ENCODE results near the gene ZNF23.

Gene ZNF23

DNA sequence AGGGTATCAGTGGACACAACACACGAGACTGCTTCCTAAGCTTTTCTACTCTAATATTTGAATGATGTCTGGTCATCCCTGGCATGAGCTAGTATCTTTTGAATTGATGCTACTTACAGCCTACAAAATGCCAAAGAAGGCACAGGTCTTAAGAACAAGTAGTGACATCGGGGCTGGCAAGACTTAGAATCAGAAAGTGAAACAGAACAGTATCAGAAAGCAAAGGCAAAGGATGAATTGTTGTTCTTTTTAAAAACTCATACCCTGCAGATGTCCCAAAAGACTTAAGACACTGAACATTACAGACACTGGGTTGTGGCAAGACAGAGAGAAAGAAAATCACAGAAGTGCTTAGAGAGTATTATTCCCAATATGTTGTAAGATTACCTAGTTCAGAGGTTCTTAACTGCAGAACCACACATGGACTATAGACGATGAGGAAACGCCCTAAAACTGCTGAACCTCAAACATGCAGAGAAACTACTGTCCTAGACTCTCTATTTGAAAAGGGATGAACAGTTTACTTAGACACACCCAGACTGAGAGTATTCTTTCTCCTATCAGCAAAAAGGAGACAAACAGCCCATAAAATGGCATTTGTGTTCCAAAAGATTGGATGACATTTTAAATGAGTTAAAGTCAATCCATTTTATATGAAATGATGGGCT is 14.5 kb upstream of the ZNF23 start:
- ChIA-PET POLR2A (no interaction called here), CTCF (interaction anchor here (0.9 to 1.8 kb wide), 3 partner anchors 8 to 23 kb away, joined by 3 to 4 read pairs (median 3); no protein-coding TSS in a partner anchor)
- no peak for DNase-seq (ENCODE audit: low read depth, low spot score)
- no peak overlapping the region for H3K4me3 ChIP-seq (ENCODE audit: low read depth, low read length)
- TF ChIP-seq, protein P1, sequence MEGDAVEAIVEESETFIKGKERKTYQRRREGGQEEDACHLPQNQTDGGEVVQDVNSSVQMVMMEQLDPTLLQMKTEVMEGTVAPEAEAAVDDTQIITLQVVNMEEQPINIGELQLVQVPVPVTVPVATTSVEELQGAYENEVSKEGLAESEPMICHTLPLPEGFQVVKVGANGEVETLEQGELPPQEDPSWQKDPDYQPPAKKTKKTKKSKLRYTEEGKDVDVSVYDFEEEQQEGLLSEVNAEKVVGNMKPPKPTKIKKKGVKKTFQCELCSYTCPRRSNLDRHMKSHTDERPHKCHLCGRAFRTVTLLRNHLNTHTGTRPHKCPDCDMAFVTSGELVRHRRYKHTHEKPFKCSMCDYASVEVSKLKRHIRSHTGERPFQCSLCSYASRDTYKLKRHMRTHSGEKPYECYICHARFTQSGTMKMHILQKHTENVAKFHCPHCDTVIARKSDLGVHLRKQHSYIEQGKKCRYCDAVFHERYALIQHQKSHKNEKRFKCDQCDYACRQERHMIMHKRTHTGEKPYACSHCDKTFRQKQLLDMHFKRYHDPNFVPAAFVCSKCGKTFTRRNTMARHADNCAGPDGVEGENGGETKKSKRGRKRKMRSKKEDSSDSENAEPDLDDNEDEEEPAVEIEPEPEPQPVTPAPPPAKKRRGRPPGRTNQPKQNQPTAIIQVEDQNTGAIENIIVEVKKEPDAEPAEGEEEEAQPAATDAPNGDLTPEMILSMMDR (IDR thresholded peaks at IDR 0.05; ENCODE audit: insufficient read depth, low read length, missing control alignments): no peak

- peak; percentile 79 for DNase-seq (ENCODE audit: low read depth, low spot score)
- POLR2A ChIA-PET: interaction anchor here (1.5 to 2.3 kb wide), 3 partner anchors 9 to 15 kb away, joined by 6 to 11 read pairs (median 10); partner anchors contain the start of gene ZNF23
- CTCF ChIA-PET: interaction anchor here (0.7 to 5.0 kb wide), 8 partner anchors 12 to 64 kb away, joined by 3 to 20 read pairs (median 6); partner anchors contain the start of gene ZNF23
Measured at GRCh38 chr16:71474864-71475263, 12.8 kb upstream of the ZNF23 start.

GRCh38 chr16:71473891-71474290 is 11.8 kb upstream of the ZNF23 start:
- no peak for DNase-seq (ENCODE audit: low read depth, low spot score)
- TF ChIP-seq, protein P1 (IDR thresholded peaks at IDR 0.05; ENCODE audit: insufficient read depth, low read length, missing control alignments): no peak
- no peak overlapping the region for H3K4me3 ChIP-seq (ENCODE audit: low read depth, low read length)
- CTCF ChIA-PET: interaction anchor here (0.9 to 5.0 kb wide), 5 partner anchors 11 to 61 kb away, joined by 3 to 20 read pairs (median 7); partner anchors contain the start of gene ZNF23
- POLR2A ChIA-PET: interaction anchor here (1.5 to 2.3 kb wide), 3 partner anchors 10 to 14 kb away, joined by 6 to 11 read pairs (median 10); partner anchors contain the start of gene ZNF23

More at GRCh38 chr16:71474864-71475263, 12.8 kb upstream of the ZNF23 start:
- TF ChIP-seq, protein P1 (IDR thresholded peaks at IDR 0.05; ENCODE audit: insufficient read depth, low read length, missing control alignments): no peak
- no peak overlapping the region for H3K4me3 ChIP-seq (ENCODE audit: low read depth, low read length)

DNA sequence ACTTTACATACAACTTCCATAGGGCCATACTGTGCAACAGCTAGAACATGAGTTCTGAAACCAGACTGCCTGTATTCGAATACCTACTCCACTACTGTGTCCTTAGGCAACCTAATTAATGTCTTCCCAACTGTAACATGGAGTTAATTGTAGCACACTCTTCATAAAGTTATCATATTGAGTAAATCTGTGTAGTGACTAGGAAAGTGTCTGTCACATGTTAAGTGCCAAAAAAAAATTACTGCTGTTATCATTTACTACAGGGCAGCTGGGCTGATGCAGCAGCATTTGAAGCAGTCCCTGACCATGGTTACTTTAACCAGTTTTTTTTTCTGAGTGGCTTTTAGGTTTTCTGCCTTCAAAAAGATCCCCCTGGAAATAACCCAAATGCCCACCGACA is 10.9 kb upstream of the ZNF23 start:
- POLR2A ChIA-PET: interaction anchor here (1.2 kb wide), 1 partner anchor 11 kb away, joined by 4 read pairs; no protein-coding TSS in a partner anchor
- CTCF ChIA-PET: interaction anchor here (5.0 kb wide), 1 partner anchor 10 kb away, joined by 20 read pairs; the partner anchor contains the start of gene ZNF23
- no peak overlapping the region for H3K4me3 ChIP-seq (ENCODE audit: low read depth, low read length)
- no peak for DNase-seq (ENCODE audit: low read depth, low spot score)
- TF ChIP-seq, protein P1 (IDR thresholded peaks at IDR 0.05; ENCODE audit: insufficient read depth, low read length, missing control alignments): no peak

GRCh38 chr16:71472051-71472450 is 10.0 kb upstream of the ZNF23 start:
- no peak for DNase-seq (ENCODE audit: low read depth, low spot score)
- no peak overlapping the region for H3K4me3 ChIP-seq (ENCODE audit: low read depth, low read length)
- TF ChIP-seq, protein P1 (IDR thresholded peaks at IDR 0.05; ENCODE audit: insufficient read depth, low read length, missing control alignments): no peak
- ChIA-PET CTCF (interaction anchor here (5.0 kb wide), 1 partner anchor 9 kb away, joined by 20 read pairs; the partner anchor contains the start of gene ZNF23), POLR2A (interaction anchor here (1.2 kb wide), 1 partner anchor 12 kb away, joined by 4 read pairs; no protein-coding TSS in a partner anchor)

- ChIA-PET CTCF (interaction anchor here (2.3 kb wide), 1 partner anchor 32 kb away, joined by 7 read pairs; no protein-coding TSS in a partner anchor), POLR2A (no interaction called here)
- no peak for DNase-seq (ENCODE audit: low read depth, low spot score)
- TF ChIP-seq, protein P1 (IDR thresholded peaks at IDR 0.05; ENCODE audit: insufficient read depth, low read length, missing control alignments): no peak
- H3K4me3 ChIP-seq (ENCODE audit: low read depth, low read length): no peak overlapping the region
Measured at GRCh38 chr16:71467810-71468209, 5.8 kb upstream of the ZNF23 start.

Measured in AG04449 (cell line).